ENCODE measurements around the gene BCORL1.

GRCh38 chrX:130081421-130082045 lies 99.1 kb downstream of the BCORL1 start:
- TF ChIP-seq POLR2AphosphoS5 (IDR thresholded peaks at IDR 0.05; ENCODE audit: insufficient read depth in 1 of 2, low read depth in 1 of 2), result no peak
- no peak for TF ChIP-seq CTCF (IDR thresholded peaks at IDR 0.05)

Measured in vagina (tissue), 2 donors.